HT1080 (cell line): ENCODE results near the gene CAPG. TPM values are rescaled to one million over a fixed set of nuclear protein-coding genes. Genes with fewer than 3 reads are reported as not detected.
"Not testable (repeated sequence)": the region's sequence is repeated elsewhere in the genome, so short reads cannot be mapped to it uniquely, and the experiment has no call there.

Source experiments
- DNase-seq: peaks from one replicate; pipeline ENCODE4 v3.0.0-alpha.2; 2015; ENCODE audit warnings: low read depth
- total RNA-seq: library from RNA; depleted of rRNA; stranded (reverse); fragments of >200 nt; shearing (Covaris generic); gene quantifications from 2 replicates; pipeline ENCODE4 v1.2.3, GENCODE V29; 2014

CAPG gene
- total RNA-seq, 1 experiment from 2014 or later = 349 TPM

- no peak for DNase-seq
Observed at GRCh38 chr2:85398426-85399182, 11.6 kb downstream of the CAPG start.

- no peak for DNase-seq
Observed at GRCh38 chr2:85397925-85398331, 12.2 kb downstream of the CAPG start.

GRCh38 chr2:85396531-85397470 is 13.4 kb downstream of the CAPG start:
- no peak for DNase-seq

GRCh38 chr2:85395912-85396475 is 14.2 kb downstream of the CAPG start:
- no peak for DNase-seq

GRCh38 chr2:85394976-85395375 is 15.2 kb downstream of the CAPG start:
- no peak for DNase-seq

- no peak for DNase-seq
Observed at GRCh38 chr2:85394261-85394681, 15.9 kb downstream of the CAPG start.

- DNase-seq = no peak
Observed at GRCh38 chr2:85393836-85394235, 16.3 kb downstream of the CAPG start.

- DNase-seq = peak; percentile 52
Observed at GRCh38 chr2:85390941-85391669, 19.1 kb downstream of the CAPG start.

GRCh38 chr2:85388878-85389538 is 21.2 kb downstream of the CAPG start:
- no peak for DNase-seq

- no peak for DNase-seq
Observed at GRCh38 chr2:85387754-85388153, 22.4 kb downstream of the CAPG start.

- DNase-seq = no peak
Observed at GRCh38 chr2:85385746-85386145, 24.4 kb downstream of the CAPG start.

- DNase-seq = no peak
Observed at GRCh38 chr2:85383850-85384249, 26.3 kb downstream of the CAPG start.

GRCh38 chr2:85383151-85383550 is 27.0 kb downstream of the CAPG start:
- DNase-seq = not testable (repeated sequence)

- no peak for DNase-seq
Observed at GRCh38 chr2:85380048-85380447, 30.1 kb downstream of the CAPG start.

GRCh38 chr2:85378257-85378656 is 31.9 kb downstream of the CAPG start:
- DNase-seq = no peak

- no peak for DNase-seq
Observed at GRCh38 chr2:85377083-85377482, 33.1 kb downstream of the CAPG start.

GRCh38 chr2:85376291-85377065 is 33.7 kb downstream of the CAPG start:
- DNase-seq = no peak

GRCh38 chr2:85371045-85371444 is 39.1 kb downstream of the CAPG start:
- no peak for DNase-seq

- no peak for DNase-seq
Observed at GRCh38 chr2:85369500-85369899, 40.7 kb downstream of the CAPG start.

- DNase-seq = no peak
Observed at GRCh38 chr2:85368921-85369320, 41.2 kb downstream of the CAPG start.
